ENCODE results near the gene ABCC1. TPM values are rescaled to one million over a fixed set of nuclear protein-coding genes. Genes with fewer than 3 reads are reported as not detected.
A peak's percentile ranks its signal among the peaks of the same experiment; 100 is the strongest.

The ABCC1 gene
- total RNA-seq, 1 experiment from 2014 or later: 56.4 TPM

DNA sequence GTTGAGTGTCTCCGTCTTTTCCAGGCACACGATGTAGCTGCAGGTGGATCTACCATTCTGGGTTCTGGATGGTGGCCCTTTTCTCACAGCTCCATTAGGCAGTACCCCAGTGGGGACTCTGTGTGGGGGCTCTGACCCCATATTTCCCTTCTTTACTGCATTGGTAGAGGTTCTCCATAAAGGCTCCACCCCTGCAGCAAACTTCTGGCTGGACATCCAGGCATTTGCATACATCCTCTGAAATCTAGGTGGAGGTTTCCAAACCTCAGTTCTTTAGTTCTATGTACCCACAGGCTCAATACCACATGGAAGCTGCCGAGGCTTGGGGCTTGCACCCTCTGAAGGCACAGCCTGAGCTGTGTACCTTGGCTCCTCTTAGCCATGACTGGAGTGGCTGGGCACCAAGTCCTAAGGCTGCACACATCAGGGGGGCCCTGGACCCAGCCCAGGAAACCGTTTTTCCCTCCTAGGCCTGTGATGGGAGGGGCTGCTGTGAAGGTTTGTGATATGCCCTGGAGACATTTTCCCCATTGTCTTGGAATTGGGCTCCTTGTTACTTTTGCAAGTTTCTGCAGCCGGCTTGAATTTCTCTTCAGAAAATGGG, 14.0 kb downstream of the ABCC1 start:
- Histone ChIP-seq H3K56ac (ENCODE audit: insufficient read length, low read depth, low read length) (no peak overlapping the region), H3K79me1 (ENCODE audit: insufficient read depth, low read depth, low read length, poor library complexity, severe bottlenecking) (peaks cover 9% of the 10 kb centered on the region), H3K9ac (ENCODE audit: extremely low read depth, insufficient read length, low read length) (no peak overlapping the region), H3K27ac (ENCODE audit: insufficient read length, low read depth, low read length) (no peak overlapping the region), H3K23me2 (ENCODE audit: insufficient read length, low read depth, low read length, poor library complexity, severe bottlenecking) (no peaks in the 10 kb centered on the region), H3K4me2 (ENCODE audit: insufficient read depth, insufficient read length, low read length) (no peak overlapping the region), H4K8ac (replicated peaks; ENCODE audit: insufficient read length, low read depth, low read length) (no peak overlapping the region), H4K91ac (ENCODE audit: insufficient read length, low read depth, low read length) (no peak overlapping the region), H4K20me1 (ENCODE audit: control insufficient read depth, insufficient read depth, insufficient read length) (no peaks in the 10 kb centered on the region), H3T11ph (ENCODE audit: low read length) (no peak overlapping the region), H2BK5ac (ENCODE audit: insufficient read length, low read length) (no peak overlapping the region), H3K4me1 (ENCODE audit: insufficient read depth, low read length) (peaks cover 7% of the 10 kb centered on the region; the same call in 1 of the 2 replicates), H3K14ac (ENCODE audit: insufficient read depth, low read length) (no peak overlapping the region), H2BK20ac (ENCODE audit: low read depth, low read length, poor library complexity, severe bottlenecking) (no peak overlapping the region), H2AFZ (ENCODE audit: low read length) (no peak overlapping the region), H4K5ac (ENCODE audit: insufficient read length, low read depth, low read length) (no peak overlapping the region), H2BK120ac (ENCODE audit: low read depth, low read length, poor library complexity, severe bottlenecking) (no peak overlapping the region), H3K18ac (ENCODE audit: insufficient read length, low read depth, low read length) (no peak overlapping the region), H3K79me2 (ENCODE audit: insufficient read depth, low read length) (peaks cover 23% of the 10 kb centered on the region; the same call in 1 of the 2 replicates), H2AK5ac (ENCODE audit: insufficient read length, low read length) (no peak overlapping the region), H3K27me3 (ENCODE audit: insufficient read depth, low read length) (no peaks in the 10 kb centered on the region), H2BK15ac (ENCODE audit: low read depth, low read length) (no peak overlapping the region), H3K9me3 (ENCODE audit: control insufficient read depth, low read depth, low read length) (no peaks in the 10 kb centered on the region), H3K23ac (ENCODE audit: insufficient read length, low read depth, low read length) (no peak overlapping the region), H3K4ac (ENCODE audit: low read depth, low read length) (no peak overlapping the region), H2BK12ac (ENCODE audit: insufficient read length, low read depth, low read length) (no peak overlapping the region)
- Mint-ChIP-seq H3K4me1 (peaks cover 55 to 59% of the 10 kb centered on the region in 2 experiments), H3K27me3 (ENCODE audit: low read depth) (peaks cover 3% of the 10 kb centered on the region; the same call in 1 of the 2 replicates), H3K9me3 (peaks cover 15 to 23% of the 10 kb centered on the region in 2 experiments), H3K27ac (peak overlapping the region in 2 of 3 experiments; percentile 44 to 48; a peak in 2 of 7 replicates), H3K4me3 (no peak overlapping the region; a peak in 1 of 5 replicates), H3K36me3 (ENCODE audit: insufficient read depth in 1 of 3, low read depth in 3 of 3) (peaks cover 18 to 35% (median 33%) of the 10 kb centered on the region in 3 experiments)
- no CpG with 5 or more reads among the region's 5 CpGs for WGBS (ENCODE audit: extremely low coverage, insufficient read length, low lambda C conversion rate)
- TF ChIP-seq, protein P1, sequence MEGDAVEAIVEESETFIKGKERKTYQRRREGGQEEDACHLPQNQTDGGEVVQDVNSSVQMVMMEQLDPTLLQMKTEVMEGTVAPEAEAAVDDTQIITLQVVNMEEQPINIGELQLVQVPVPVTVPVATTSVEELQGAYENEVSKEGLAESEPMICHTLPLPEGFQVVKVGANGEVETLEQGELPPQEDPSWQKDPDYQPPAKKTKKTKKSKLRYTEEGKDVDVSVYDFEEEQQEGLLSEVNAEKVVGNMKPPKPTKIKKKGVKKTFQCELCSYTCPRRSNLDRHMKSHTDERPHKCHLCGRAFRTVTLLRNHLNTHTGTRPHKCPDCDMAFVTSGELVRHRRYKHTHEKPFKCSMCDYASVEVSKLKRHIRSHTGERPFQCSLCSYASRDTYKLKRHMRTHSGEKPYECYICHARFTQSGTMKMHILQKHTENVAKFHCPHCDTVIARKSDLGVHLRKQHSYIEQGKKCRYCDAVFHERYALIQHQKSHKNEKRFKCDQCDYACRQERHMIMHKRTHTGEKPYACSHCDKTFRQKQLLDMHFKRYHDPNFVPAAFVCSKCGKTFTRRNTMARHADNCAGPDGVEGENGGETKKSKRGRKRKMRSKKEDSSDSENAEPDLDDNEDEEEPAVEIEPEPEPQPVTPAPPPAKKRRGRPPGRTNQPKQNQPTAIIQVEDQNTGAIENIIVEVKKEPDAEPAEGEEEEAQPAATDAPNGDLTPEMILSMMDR (conservative IDR thresholded peaks at IDR 0.05): no peak
- no peak for DNase-seq
